GM23338 (cell line): ENCODE measurements around the gene NFATC3. TPM values are rescaled to one million over a fixed set of nuclear protein-coding genes. Genes with fewer than 3 reads are reported as not detected.
A peak's percentile ranks its signal among the peaks of the same experiment; 100 is the strongest.

Experiments used
- ATAC-seq: fragments of 200-7000 bp; cut with Tn5 transposase; 3 replicates; pipeline ENCODE4 v1.9.1; 2020
- DNase-seq: peaks from one replicate; pipeline ENCODE4 v3.0.0-alpha.2; 2015; ENCODE audit warnings: low spot score
- H2AFZ ChIP-seq: fragments of 200-600 bp; sonication (generic); 2 replicates; pipeline ENCODE4 v1.8.0; 2016; ENCODE audit warnings: antibody characterized with exemption, mild to moderate bottlenecking, moderate library complexity
- H3F3A ChIP-seq: fragments of 200-600 bp; sonication (generic); replicated peaks from 2 replicates; pipeline ENCODE4 v1.8.0; 2017; ENCODE audit warnings: antibody characterized with exemption, mixed run types, low read depth
- H3K27ac ChIP-seq: fragments of 200-600 bp; sonication (generic); 2 replicates; pipeline ENCODE4 v1.6.1; 2016; ENCODE audit warnings: low read depth
- H3K27me3 ChIP-seq: fragments of 200-600 bp; sonication (generic); 2 replicates; pipeline ENCODE4 v1.8.0; 2016; ENCODE audit warnings: mild to moderate bottlenecking, mixed run types, moderate library complexity; ENCODE audit not compliant: insufficient read depth
- H3K36me3 ChIP-seq: fragments of 200-600 bp; sonication (generic); 2 replicates; pipeline ENCODE4 v1.8.0; 2016; ENCODE audit warnings: mild to moderate bottlenecking; ENCODE audit not compliant: insufficient read depth
- H3K4me1 ChIP-seq: fragments of 200-600 bp; sonication (generic); 2 replicates; pipeline ENCODE4 v1.8.0; 2016; ENCODE audit warnings: mild to moderate bottlenecking, moderate library complexity; ENCODE audit not compliant: insufficient read depth
- H3K4me2 ChIP-seq: fragments of 200-600 bp; sonication (generic); 2 replicates; pipeline ENCODE4 v1.7.1; 2017; ENCODE audit warnings: mixed run types
- H3K4me3 ChIP-seq: fragments of 200-600 bp; sonication (generic); 2 replicates; pipeline ENCODE4 v1.6.1; 2016; ENCODE audit warnings: mixed run types
- H3K79me2 ChIP-seq: fragments of 200-600 bp; sonication (generic); replicated peaks from 2 replicates; pipeline ENCODE4 v1.8.0; 2017; ENCODE audit warnings: mild to moderate bottlenecking; ENCODE audit not compliant: insufficient read depth
- H3K9me2 ChIP-seq: fragments of 200-600 bp; sonication (generic); 2 replicates; pipeline ENCODE4 v1.8.0; 2017; ENCODE audit not compliant: insufficient read depth
- H4K20me1 ChIP-seq: fragments of 200-600 bp; sonication (generic); replicated peaks from 2 replicates; pipeline ENCODE4 v1.8.0; 2017; ENCODE audit warnings: mild to moderate bottlenecking; ENCODE audit not compliant: insufficient read depth
- H3K27ac Mint-ChIP-seq: 2 replicates; pipeline ENCODE4 v1.8.0; 2020; ENCODE audit warnings: inconsistent platforms, mild to moderate bottlenecking, moderate library complexity, mixed read lengths
- H3K27me3 Mint-ChIP-seq: 3 replicates; pipeline ENCODE4 v1.8.0; 2022; ENCODE audit warnings: low read depth, mild to moderate bottlenecking, moderate library complexity, mixed read lengths, inconsistent platforms; ENCODE audit not compliant: insufficient read depth, poor library complexity
- H3K36me3 Mint-ChIP-seq: 3 replicates; pipeline ENCODE4 v1.8.0; 2021; ENCODE audit warnings: low read depth, mild to moderate bottlenecking, inconsistent platforms, moderate library complexity, mixed read lengths
- H3K4me1 Mint-ChIP-seq: 3 replicates; pipeline ENCODE4 v1.8.0; 2020; ENCODE audit warnings: mild to moderate bottlenecking, inconsistent platforms, mixed read lengths
- H3K4me3 Mint-ChIP-seq: 3 replicates; pipeline ENCODE4 v1.8.0; 2021; ENCODE audit warnings: moderate library complexity, mild to moderate bottlenecking, inconsistent platforms, mixed read lengths
- H3K9me3 Mint-ChIP-seq: 3 replicates; pipeline ENCODE4 v1.8.0; 2020; ENCODE audit warnings: moderate library complexity, mild to moderate bottlenecking, inconsistent platforms, mixed read lengths
- ETS1 ChIP-seq: IDR thresholded peaks from 2 replicates; pipeline ENCODE4 v1.6.1; 2016; ENCODE audit warnings: antibody characterized with exemption
- NANOG ChIP-seq: IDR thresholded peaks from 2 replicates; pipeline ENCODE4 v1.6.1; 2016; ENCODE audit warnings: antibody characterized with exemption, borderline replicate concordance
- REST ChIP-seq: IDR thresholded peaks from one replicate; pipeline ENCODE4 v1.6.1; 2018; ENCODE audit warnings: antibody characterized with exemption; ENCODE audit not compliant: unreplicated experiment
- ZNF114 ChIP-seq: fragments of 250-450 bp; sonication (Bioruptor Pico); IDR thresholded peaks from 2 replicates; pipeline ENCODE4 v1.5.0; 2020; ENCODE audit warnings: mild to moderate bottlenecking, moderate library complexity
- ZNF331 ChIP-seq: fragments of 250-450 bp; sonication (Bioruptor Pico); IDR thresholded peaks from 2 replicates; pipeline ENCODE4 v1.5.0; 2020; ENCODE audit warnings: low read depth, mild to moderate bottlenecking, moderate library complexity
- polyA plus RNA-seq: library from polyadenylated mRNA; unstranded; fragments of >200 nt; fragmentation: Nextera tagmentation; extraction: Ambion mirVana; gene quantifications from 2 replicates; pipeline ENCODE4 v1.2.1, GENCODE V29; 2016
- total RNA-seq: library from RNA; depleted of rRNA; stranded (reverse); fragments of >200 nt; shearing (Covaris generic); gene quantifications from 2 replicates; pipeline ENCODE4 v1.2.3, GENCODE V29; 2014

The NFATC3 gene
- total and polyA plus RNA-seq, 2 experiments from 2014 or later: 9.2 to 40.9 TPM

GRCh38 chr16:68230956-68231355 lies 145.8 kb downstream of the NFATC3 start:
- ATAC-seq: no peak
- TF ChIP-seq REST (no peak), ETS1 (no peak), ZNF114 (no peak)
- Histone ChIP-seq H2AFZ (no peak overlapping the region), H3K9me2 (no peaks in the 10 kb centered on the region), H3K4me3 (no peak overlapping the region), H3K4me2 (no peak overlapping the region), H3K27me3 (no peaks in the 10 kb centered on the region), H3K4me1 (peaks cover 14% of the 10 kb centered on the region), H3K36me3 (peaks cover 8% of the 10 kb centered on the region; the same call in 1 of the 2 replicates), H4K20me1 (peaks cover 18% of the 10 kb centered on the region), H3F3A (peaks cover 13% of the 10 kb centered on the region), H3K79me2 (peaks cover 23% of the 10 kb centered on the region), H3K27ac (no peak overlapping the region)
- Mint-ChIP-seq H3K9me3 (no peaks in the 10 kb centered on the region; the same call in 2 of the 3 replicates), H3K27me3 (peaks cover 6% of the 10 kb centered on the region), H3K36me3 (peaks cover 46% of the 10 kb centered on the region), H3K4me3 (no peak overlapping the region), H3K27ac (peak overlapping the region; percentile 74; the same call in 1 of the 2 replicates), H3K4me1 (peaks cover 22% of the 10 kb centered on the region)
- no peak for DNase-seq

GRCh38 chr16:68231384-68232136 lies 146.4 kb downstream of the NFATC3 start:
- Histone ChIP-seq H3K9me2 (no peaks in the 10 kb centered on the region), H3K27ac (no peak overlapping the region), H4K20me1 (peaks cover 18% of the 10 kb centered on the region), H2AFZ (no peak overlapping the region), H3K36me3 (peaks cover 8% of the 10 kb centered on the region; the same call in 1 of the 2 replicates), H3K4me1 (peaks cover 14% of the 10 kb centered on the region), H3K4me3 (no peak overlapping the region), H3K27me3 (no peaks in the 10 kb centered on the region), H3K79me2 (peaks cover 23% of the 10 kb centered on the region), H3K4me2 (no peak overlapping the region), H3F3A (peaks cover 17% of the 10 kb centered on the region)
- Mint-ChIP-seq H3K9me3 (no peaks in the 10 kb centered on the region; the same call in 2 of the 3 replicates), H3K27me3 (peaks cover 9% of the 10 kb centered on the region), H3K36me3 (peaks cover 46% of the 10 kb centered on the region), H3K4me1 (peaks cover 22% of the 10 kb centered on the region), H3K4me3 (no peak overlapping the region), H3K27ac (no peak overlapping the region; the same call in 1 of the 2 replicates)
- ATAC-seq: no peak
- no peak for DNase-seq
- TF ChIP-seq NANOG (no peak), REST (no peak), ZNF114 (no peak), ETS1 (no peak), ZNF331 (CRISPR knock-in tag) (no peak)
